HCT116 (cell line): ENCODE measurements around the gene DCDC2C.

Experiments used
- CBX3 ChIP-seq: IDR thresholded peaks from 2 replicates; pipeline ENCODE4 v1.6.1; 2012; ENCODE audit warnings: low read depth
- CEBPB ChIP-seq: IDR thresholded peaks from 2 replicates; pipeline ENCODE4 v1.6.1; 2012; ENCODE audit warnings: low read depth
- EZH2 ChIP-seq: fragments of 200-600 bp; sonication (generic); IDR thresholded peaks from 2 replicates; pipeline ENCODE4 v1.6.1; 2017; ENCODE audit warnings: antibody characterized with exemption, mixed run types
- EZH2phosphoT487 ChIP-seq: fragments of 200-600 bp; IDR thresholded peaks from 2 replicates; pipeline ENCODE4 v1.6.1; 2018; ENCODE audit warnings: antibody characterized with exemption, borderline replicate concordance
- FOSL1 ChIP-seq: IDR thresholded peaks from 2 replicates; pipeline ENCODE4 v1.6.1; 2012; ENCODE audit warnings: low read depth
- POLR2A ChIP-seq: IDR thresholded peaks from 2 replicates; pipeline ENCODE4 v1.7.0; 2011; ENCODE audit warnings: borderline replicate concordance; ENCODE audit not compliant: insufficient read depth, insufficient read length; ENCODE audit errors: extremely low read depth
- POLR2AphosphoS5 ChIP-seq: IDR thresholded peaks from 2 replicates; pipeline ENCODE4 v1.6.1; 2011; ENCODE audit warnings: mild to moderate bottlenecking, low read depth, low read length, moderate library complexity
- SP1 ChIP-seq: IDR thresholded peaks from 2 replicates; pipeline ENCODE4 v1.6.1; 2012; ENCODE audit warnings: low read depth
- SRF ChIP-seq: IDR thresholded peaks from 2 replicates; pipeline ENCODE4 v1.6.1; 2012; ENCODE audit warnings: low read depth
- ZNF274 ChIP-seq: fragments of 200-500 bp; sonication (Bioruptor generic); IDR thresholded peaks from 2 replicates; pipeline ENCODE4 v1.6.1; 2014; ENCODE audit warnings: mild to moderate bottlenecking, low read depth, low read length, inconsistent platforms
- TF ChIP-seq, protein P1 (sequence below), 3 experiments: fragments of 200-600 bp in 1 of 3; sonication (generic) in 1 of 3; IDR thresholded peaks in 2 of 3; conservative IDR thresholded peaks in 1 of 3; 2 replicates each; pipeline ENCODE4 v1.5.1; 2012 to 2017; ENCODE audit warnings: low read depth in 2 of 3, low read length in 2 of 3, antibody characterized with exemption in 1 of 3, borderline replicate concordance in 1 of 3, control low read depth in 1 of 3, mild to moderate bottlenecking in 1 of 3, mixed read lengths in 1 of 3, mixed run types in 1 of 3, moderate library complexity in 1 of 3; ENCODE audit not compliant: insufficient read depth in 1 of 3
- TF ChIP-seq, protein P2 (sequence below): IDR thresholded peaks from 2 replicates; pipeline ENCODE4 v1.6.1; 2011; ENCODE audit warnings: mild to moderate bottlenecking, low read length, moderate library complexity; ENCODE audit not compliant: insufficient replicate concordance; ENCODE audit errors: extremely low read depth
- TF ChIP-seq, protein P3 (sequence below): IDR thresholded peaks from 2 replicates; pipeline ENCODE4 v1.6.1; 2012

DNA sequence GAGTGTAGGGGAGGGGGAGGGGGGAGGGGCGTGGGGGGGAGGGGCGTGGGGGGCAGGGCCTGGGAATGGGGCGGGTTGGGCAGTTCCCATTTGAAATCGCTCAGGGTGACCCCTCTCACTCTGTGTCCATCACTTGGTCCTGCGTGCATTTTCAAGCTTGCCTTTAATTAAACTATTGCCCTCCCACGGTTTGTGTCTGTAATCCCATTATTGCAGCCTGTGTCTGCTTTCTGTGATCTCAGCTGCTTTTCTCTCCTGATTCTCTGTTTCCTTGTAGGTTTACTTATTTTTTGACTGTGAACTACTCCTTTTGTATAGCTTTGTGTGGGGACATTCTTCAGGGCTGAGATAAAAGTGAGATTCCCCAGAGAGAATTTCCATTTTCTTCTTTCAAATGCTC lies 1.3 kb downstream of the DCDC2C start:
- TF ChIP-seq, protein P1, sequence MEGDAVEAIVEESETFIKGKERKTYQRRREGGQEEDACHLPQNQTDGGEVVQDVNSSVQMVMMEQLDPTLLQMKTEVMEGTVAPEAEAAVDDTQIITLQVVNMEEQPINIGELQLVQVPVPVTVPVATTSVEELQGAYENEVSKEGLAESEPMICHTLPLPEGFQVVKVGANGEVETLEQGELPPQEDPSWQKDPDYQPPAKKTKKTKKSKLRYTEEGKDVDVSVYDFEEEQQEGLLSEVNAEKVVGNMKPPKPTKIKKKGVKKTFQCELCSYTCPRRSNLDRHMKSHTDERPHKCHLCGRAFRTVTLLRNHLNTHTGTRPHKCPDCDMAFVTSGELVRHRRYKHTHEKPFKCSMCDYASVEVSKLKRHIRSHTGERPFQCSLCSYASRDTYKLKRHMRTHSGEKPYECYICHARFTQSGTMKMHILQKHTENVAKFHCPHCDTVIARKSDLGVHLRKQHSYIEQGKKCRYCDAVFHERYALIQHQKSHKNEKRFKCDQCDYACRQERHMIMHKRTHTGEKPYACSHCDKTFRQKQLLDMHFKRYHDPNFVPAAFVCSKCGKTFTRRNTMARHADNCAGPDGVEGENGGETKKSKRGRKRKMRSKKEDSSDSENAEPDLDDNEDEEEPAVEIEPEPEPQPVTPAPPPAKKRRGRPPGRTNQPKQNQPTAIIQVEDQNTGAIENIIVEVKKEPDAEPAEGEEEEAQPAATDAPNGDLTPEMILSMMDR (IDR thresholded peaks at IDR 0.05 in 2 of 3, conservative IDR thresholded peaks at IDR 0.05 in 1 of 3; ENCODE audit: borderline replicate concordance in 1 of 3, insufficient read depth in 1 of 3, low read depth in 2 of 3, low read length in 2 of 3): no peak
- TF ChIP-seq POLR2AphosphoS5: no peak
- TF ChIP-seq EZH2phosphoT487: no peak
- TF ChIP-seq CEBPB: no peak
- no peak for TF ChIP-seq POLR2A
- TF ChIP-seq, protein P2, sequence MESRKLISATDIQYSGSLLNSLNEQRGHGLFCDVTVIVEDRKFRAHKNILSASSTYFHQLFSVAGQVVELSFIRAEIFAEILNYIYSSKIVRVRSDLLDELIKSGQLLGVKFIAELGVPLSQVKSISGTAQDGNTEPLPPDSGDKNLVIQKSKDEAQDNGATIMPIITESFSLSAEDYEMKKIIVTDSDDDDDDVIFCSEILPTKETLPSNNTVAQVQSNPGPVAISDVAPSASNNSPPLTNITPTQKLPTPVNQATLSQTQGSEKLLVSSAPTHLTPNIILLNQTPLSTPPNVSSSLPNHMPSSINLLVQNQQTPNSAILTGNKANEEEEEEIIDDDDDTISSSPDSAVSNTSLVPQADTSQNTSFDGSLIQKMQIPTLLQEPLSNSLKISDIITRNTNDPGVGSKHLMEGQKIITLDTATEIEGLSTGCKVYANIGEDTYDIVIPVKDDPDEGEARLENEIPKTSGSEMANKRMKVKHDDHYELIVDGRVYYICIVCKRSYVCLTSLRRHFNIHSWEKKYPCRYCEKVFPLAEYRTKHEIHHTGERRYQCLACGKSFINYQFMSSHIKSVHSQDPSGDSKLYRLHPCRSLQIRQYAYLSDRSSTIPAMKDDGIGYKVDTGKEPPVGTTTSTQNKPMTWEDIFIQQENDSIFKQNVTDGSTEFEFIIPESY: no peak
- no peak for TF ChIP-seq SP1
- TF ChIP-seq EZH2: no peak
- TF ChIP-seq, protein P3, sequence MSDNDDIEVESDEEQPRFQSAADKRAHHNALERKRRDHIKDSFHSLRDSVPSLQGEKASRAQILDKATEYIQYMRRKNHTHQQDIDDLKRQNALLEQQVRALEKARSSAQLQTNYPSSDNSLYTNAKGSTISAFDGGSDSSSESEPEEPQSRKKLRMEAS: no peak
- no peak for TF ChIP-seq SRF
- TF ChIP-seq FOSL1: no peak
- TF ChIP-seq ZNF274: no peak
- TF ChIP-seq CBX3: no peak
